ENCODE measurements around the gene SERAC1. TPM values are rescaled to one million over a fixed set of nuclear protein-coding genes. Genes with fewer than 3 reads are reported as not detected.
"Not testable (repeated sequence)": the region's sequence is repeated elsewhere in the genome, so short reads cannot be mapped to it uniquely, and the experiment has no call there.

The SERAC1 gene
- total RNA-seq, 3 donors from 2014 or later, result 1.8 to 2.5 (median 2.3) TPM

DNA sequence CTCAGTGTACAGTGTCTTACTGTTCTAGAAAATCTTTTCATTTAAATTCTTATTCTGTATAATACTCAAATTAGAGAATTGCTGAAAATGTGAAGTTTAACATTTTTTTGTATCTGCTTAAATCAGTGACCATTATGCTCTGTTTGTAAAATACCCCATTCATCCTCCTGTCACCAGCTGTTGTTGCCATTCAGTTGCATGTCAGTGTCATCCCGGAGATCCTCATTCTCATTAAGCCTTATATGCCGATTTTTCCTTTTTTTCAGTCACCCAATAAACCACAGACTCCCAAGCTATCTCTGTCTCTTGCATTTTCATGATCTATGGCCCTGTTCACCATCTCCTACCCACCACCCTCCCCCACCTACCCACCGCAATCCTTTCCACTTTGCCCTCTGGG lies 20.5 kb upstream of the SERAC1 start:
- no peak for DNase-seq
- Mint-ChIP-seq H3K4me3 (no peak overlapping the region), H3K9me3 (no peaks in the 10 kb centered on the region), H3K27me3 (ENCODE audit: low read depth) (no peaks in the 10 kb centered on the region), H3K4me1 (ENCODE audit: low read depth) (peaks cover 8% of the 10 kb centered on the region), H3K36me3 (ENCODE audit: insufficient read depth) (peaks cover 34% of the 10 kb centered on the region)
- no peak for ATAC-seq

DNA sequence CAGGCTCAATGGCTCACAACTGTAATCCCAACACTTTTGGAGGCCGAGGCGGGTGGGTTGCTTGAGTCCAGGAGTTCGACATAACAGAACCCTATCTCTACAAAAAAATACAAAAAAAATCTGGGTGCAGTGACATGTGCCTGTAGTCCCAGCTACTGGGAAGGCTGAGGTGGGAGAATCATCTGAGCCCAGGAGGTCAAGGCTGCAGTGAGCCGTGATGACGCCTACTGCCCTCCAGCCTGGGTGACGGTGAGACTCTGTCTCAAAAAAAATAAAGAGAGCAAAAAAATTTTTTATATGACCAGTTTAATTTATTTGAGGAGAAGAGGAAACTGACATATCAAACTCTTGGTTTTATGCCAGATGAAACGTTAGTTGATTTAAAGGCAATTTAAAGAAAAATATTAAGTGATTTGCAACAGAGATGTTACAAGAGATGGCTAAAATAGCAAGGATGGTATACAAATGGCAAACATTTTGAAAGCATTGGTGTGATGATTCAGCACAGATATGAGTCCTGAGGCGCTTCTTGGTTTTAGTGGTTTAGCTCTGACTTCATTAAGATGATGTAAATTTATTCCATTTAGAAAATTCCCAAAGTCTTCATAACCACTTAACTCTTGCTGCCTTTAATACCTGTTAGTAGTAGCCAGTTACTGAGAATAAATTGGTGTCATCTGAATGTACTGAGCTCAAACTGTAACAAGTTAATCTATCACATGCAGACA lies 17.8 kb upstream of the SERAC1 start:
- Mint-ChIP-seq H3K27me3 (ENCODE audit: low read depth) (no peaks in the 10 kb centered on the region), H3K36me3 (ENCODE audit: insufficient read depth) (peaks cover 45% of the 10 kb centered on the region), H3K4me1 (ENCODE audit: low read depth) (peaks cover 23% of the 10 kb centered on the region), H3K4me3 (no peak overlapping the region), H3K9me3 (peaks cover 6% of the 10 kb centered on the region)
- ATAC-seq (peak; percentile 57 to 63), DNase-seq (no peak)

DNA sequence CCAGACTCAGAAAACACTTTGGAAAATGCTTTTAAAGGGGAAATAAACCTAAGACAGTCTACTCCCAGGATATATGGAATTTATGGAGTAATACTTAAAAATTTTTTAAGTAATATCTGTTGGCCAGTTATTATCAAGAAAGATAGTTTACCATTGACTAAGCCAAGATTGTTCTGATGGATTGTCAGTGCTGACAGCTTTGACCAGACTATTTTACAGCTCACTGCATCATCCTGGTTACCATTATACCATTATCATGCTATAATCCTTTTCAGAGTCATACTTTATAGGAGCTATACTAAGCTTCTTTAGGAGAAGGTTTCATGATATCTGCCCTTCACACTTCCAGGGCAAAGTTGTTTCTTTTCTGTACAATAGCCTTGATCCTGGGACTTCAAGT lies 16.5 kb upstream of the SERAC1 start:
- DNase-seq, result no peak
- Mint-ChIP-seq H3K36me3 (ENCODE audit: insufficient read depth) (peaks cover 50% of the 10 kb centered on the region), H3K27me3 (ENCODE audit: low read depth) (no peaks in the 10 kb centered on the region), H3K4me1 (ENCODE audit: low read depth) (peaks cover 27% of the 10 kb centered on the region), H3K4me3 (no peak overlapping the region), H3K9me3 (peaks cover 6% of the 10 kb centered on the region)
- no peak for ATAC-seq

DNA sequence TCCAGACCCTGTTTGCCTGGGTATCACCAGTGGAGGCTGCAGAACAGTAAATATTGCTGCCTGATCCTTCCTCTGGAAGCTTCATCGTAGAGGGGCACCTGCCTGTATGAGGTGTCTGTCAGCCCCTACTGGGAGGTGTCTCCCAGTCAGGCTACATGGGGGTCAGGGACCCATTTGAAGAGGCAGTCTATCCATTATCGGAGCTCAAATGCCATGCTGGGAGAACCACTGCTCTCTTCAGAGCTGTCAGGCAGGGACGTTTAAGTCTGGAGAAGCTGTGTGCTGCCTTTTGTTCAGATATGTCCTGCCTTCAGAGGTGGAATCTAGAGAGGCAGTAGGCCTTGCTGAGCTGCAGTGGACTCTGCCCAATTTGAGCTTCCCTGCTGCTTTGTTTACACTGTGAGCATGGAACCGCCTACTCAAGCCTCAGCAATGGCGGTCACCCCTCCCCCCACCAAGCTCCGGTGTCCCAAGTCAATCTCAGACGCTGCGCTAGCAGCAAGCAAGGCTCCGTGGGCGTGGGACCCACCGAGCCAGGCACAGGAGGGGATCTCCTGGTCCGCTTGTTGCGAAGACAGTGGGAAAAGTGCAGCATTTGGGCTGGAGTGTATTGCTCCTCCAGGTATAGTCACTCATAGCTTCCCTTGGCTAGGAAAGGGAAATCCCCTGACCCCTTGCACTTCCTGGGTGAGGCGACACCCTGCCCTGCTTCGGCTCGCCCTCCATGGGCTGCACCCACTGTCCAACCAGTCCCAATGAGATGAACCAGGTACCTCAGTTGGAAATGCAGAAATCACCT lies 15.3 kb upstream of the SERAC1 start:
- not testable (repeated sequence) for H3K9me3 Mint-ChIP-seq; H3K27me3 Mint-ChIP-seq (ENCODE audit: low read depth); DNase-seq; ATAC-seq; H3K4me3 Mint-ChIP-seq
- Mint-ChIP-seq H3K4me1 (ENCODE audit: low read depth) (peaks cover 32% of the 10 kb centered on the region), H3K36me3 (ENCODE audit: insufficient read depth) (peaks cover 60% of the 10 kb centered on the region)

DNA sequence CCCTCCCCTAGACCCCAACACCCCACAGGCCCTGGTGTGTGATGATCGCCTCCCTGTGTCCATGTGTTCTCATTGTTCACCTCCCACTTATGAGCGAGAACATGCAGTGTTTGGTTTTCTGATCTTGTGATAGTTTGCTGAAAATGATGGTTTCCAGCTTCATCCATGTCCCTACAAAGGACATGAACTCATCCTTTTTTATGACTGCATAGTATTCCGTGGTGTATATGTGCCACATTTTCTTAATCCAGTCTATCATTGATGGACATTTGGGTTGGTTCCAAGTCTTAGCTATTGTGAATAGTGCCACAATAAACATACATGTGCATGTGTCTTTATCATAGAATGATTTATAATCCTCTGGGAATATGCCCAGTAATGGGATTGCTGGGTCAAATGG lies 9.7 kb upstream of the SERAC1 start:
- Mint-ChIP-seq H3K4me1 (ENCODE audit: low read depth) (peaks cover 22% of the 10 kb centered on the region), H3K36me3 (ENCODE audit: insufficient read depth) (peaks cover 48% of the 10 kb centered on the region)
- not testable (repeated sequence) for H3K4me3 Mint-ChIP-seq; H3K9me3 Mint-ChIP-seq; DNase-seq; H3K27me3 Mint-ChIP-seq (ENCODE audit: low read depth); ATAC-seq

DNA sequence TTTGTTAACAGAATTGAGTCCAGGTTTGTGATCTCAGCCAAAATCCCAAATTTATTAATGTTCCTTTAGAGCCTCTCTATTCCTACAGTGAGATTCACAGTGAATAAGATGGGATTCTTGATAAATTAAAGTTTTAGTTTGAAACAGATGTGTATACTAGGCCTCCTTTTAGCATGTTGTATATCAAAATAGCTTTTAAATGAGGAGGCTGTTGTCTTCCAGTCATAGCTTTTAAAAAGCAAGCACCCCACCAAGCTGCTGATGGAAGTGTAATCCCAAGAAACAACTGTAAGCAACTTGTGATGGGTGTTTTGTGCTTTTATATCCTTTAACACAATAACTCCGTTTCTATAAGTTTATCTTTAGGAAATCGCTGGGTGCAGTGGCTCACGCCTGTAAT lies 7.0 kb upstream of the SERAC1 start:
- ATAC-seq (no peak), DNase-seq (no peak)
- no peaks in the 10 kb centered on the region for H3K27me3 Mint-ChIP-seq (ENCODE audit: low read depth)
- H3K36me3 Mint-ChIP-seq (ENCODE audit: insufficient read depth), result peaks cover 39% of the 10 kb centered on the region
- no peak overlapping the region for H3K4me3 Mint-ChIP-seq
- H3K9me3 Mint-ChIP-seq, result no peaks in the 10 kb centered on the region
- H3K4me1 Mint-ChIP-seq (ENCODE audit: low read depth), result peaks cover 14% of the 10 kb centered on the region

DNA sequence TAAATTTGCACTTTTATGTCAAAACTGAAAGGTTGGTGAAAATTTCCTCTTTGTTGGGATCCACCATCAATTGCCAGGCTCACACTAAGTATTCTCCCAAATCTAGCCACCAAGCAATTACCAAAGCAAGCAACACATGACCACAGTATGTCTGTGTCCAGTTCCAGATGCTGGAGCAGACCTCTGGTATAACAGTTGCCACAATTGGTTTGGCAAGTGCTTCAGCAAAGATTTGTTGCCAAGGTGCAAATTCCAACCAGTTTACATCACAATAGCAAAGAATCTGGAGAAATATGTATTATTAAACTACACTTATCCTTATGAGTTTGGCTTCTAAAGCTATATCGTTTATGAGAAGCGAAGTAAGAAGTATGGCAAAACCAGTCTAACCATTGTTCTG lies 6.5 kb upstream of the SERAC1 start:
- Mint-ChIP-seq H3K4me3 (no peak overlapping the region), H3K9me3 (no peaks in the 10 kb centered on the region), H3K4me1 (ENCODE audit: low read depth) (peaks cover 14% of the 10 kb centered on the region), H3K27me3 (ENCODE audit: low read depth) (no peaks in the 10 kb centered on the region), H3K36me3 (ENCODE audit: insufficient read depth) (peaks cover 36% of the 10 kb centered on the region)
- no peak for ATAC-seq
- no peak for DNase-seq

DNA sequence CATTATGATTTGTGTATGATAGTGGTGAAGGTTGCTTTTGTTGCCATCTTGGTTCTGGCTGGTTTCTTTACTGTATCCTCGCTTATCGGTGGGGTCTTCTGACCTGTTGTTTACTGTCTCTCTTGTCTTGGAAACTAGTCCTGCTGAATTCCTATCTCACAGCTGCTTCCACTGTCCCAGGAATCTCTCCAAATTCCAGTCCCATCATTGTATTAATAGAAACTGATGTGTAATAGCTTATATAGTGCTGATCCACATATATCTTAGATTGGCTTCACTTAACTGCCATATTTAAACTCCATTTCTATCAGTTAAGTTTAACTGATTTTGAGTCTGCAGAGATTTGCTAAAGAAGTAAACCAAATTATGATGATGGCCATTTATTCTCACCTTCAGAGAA lies 6.0 kb upstream of the SERAC1 start:
- no peak for DNase-seq
- no peak for ATAC-seq
- no peaks in the 10 kb centered on the region for H3K27me3 Mint-ChIP-seq (ENCODE audit: low read depth)
- no peaks in the 10 kb centered on the region for H3K9me3 Mint-ChIP-seq
- peaks cover 13% of the 10 kb centered on the region for H3K4me1 Mint-ChIP-seq (ENCODE audit: low read depth)
- H3K36me3 Mint-ChIP-seq (ENCODE audit: insufficient read depth), result peaks cover 33% of the 10 kb centered on the region
- no peak overlapping the region for H3K4me3 Mint-ChIP-seq

DNA sequence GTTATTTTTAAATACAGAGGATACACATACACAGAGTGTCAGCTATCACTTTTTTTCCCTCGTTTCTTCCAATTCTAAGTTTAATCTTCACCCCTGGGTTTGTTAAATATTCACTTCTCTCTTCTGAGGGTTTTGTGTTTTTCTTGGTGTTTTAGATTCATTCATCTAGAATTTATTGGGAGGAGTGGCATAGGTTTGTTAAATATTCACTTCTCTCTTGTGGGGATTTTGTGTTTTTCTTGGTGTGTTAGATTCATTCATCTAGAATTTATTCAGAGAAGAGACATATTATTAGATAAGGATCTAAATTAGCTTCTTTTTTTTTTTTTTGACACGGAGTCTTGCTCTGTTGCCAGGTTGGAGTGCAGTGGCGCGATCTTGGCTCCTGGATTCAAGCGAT lies 3.9 kb upstream of the SERAC1 start:
- H3K9me3 Mint-ChIP-seq, result no peaks in the 10 kb centered on the region
- DNase-seq (no peak), ATAC-seq (no peak)
- peaks cover 11% of the 10 kb centered on the region for H3K4me1 Mint-ChIP-seq (ENCODE audit: low read depth)
- no peak overlapping the region for H3K4me3 Mint-ChIP-seq
- peaks cover 22% of the 10 kb centered on the region for H3K36me3 Mint-ChIP-seq (ENCODE audit: insufficient read depth)
- H3K27me3 Mint-ChIP-seq (ENCODE audit: low read depth), result no peaks in the 10 kb centered on the region

DNA sequence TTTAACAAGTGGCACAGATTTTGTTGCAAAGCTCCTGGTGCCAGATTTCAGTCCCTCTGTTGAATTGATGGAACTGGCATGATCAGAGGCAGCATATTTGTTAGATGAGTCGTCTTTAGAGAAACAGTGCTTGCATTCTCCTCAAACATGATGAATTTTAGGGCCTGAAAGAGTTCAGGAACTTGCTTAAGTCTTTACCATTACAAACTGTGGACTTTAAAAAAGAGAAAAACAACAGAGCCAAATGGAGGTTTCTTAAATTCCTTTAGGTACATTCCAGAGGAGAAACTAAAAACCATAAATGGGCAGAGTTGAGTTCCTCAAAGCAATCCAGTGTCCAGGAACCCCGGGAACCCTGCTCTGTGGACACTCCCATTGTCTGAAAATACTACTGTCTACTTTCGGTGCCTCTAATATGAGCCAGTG lies 2.6 kb upstream of the SERAC1 start:
- Mint-ChIP-seq H3K9me3 (no peaks in the 10 kb centered on the region), H3K4me3 (no peak overlapping the region), H3K4me1 (ENCODE audit: low read depth) (peaks cover 16% of the 10 kb centered on the region), H3K27me3 (ENCODE audit: low read depth) (no peaks in the 10 kb centered on the region), H3K36me3 (ENCODE audit: insufficient read depth) (peaks cover 20% of the 10 kb centered on the region)
- ATAC-seq, result no peak
- no peak for DNase-seq

DNA sequence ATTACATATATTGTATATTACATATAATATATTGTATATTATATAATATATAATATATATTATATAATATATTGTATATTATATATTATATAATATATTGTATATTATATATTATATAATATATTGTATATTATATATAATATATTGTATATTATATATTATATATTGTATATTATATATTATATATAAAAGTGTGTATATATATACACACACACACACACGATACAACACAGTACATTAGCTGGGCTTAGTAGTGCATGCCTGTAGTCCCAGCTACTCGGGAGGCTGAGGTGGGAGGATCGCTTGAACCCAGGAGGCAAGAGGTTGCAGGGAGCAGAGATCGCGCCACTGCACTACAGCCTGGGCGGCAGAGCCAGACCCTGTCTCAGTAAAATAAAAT lies 1.6 kb upstream of the SERAC1 start:
- H3K4me3 Mint-ChIP-seq; H3K9me3 Mint-ChIP-seq; H3K27me3 Mint-ChIP-seq (ENCODE audit: low read depth); ATAC-seq; DNase-seq: not testable (repeated sequence)
- Mint-ChIP-seq H3K4me1 (ENCODE audit: low read depth) (peaks cover 19% of the 10 kb centered on the region), H3K36me3 (ENCODE audit: insufficient read depth) (peaks cover 20% of the 10 kb centered on the region)

DNA sequence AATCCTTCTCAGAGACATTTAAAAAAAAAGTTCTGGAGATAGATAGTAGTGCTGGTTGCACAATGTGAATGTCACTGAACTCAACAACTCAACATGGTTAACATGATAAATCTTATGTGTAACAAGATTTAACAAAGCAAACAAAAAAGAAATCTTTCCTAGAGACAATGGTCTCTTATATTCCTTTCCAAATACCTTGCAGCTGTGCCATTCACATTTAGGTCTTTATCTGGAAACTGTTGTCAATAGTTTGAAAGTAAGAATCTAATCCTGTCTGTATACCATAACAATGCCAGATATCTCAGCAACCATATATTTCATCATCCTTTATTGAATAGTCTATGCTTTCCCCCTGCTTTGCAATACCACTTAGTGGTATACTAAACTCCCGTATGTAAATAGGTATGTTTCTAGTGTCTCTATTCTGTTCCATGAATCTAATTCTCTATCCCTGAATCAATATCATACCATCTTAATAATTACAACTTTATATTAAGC lies 2.1 kb downstream of the SERAC1 start:
- Mint-ChIP-seq H3K36me3 (ENCODE audit: insufficient read depth) (peaks cover 4% of the 10 kb centered on the region), H3K9me3 (no peaks in the 10 kb centered on the region), H3K4me3 (no peak overlapping the region), H3K4me1 (ENCODE audit: low read depth) (peaks cover 14% of the 10 kb centered on the region), H3K27me3 (ENCODE audit: low read depth) (no peaks in the 10 kb centered on the region)
- ATAC-seq (no peak), DNase-seq (no peak)

DNA sequence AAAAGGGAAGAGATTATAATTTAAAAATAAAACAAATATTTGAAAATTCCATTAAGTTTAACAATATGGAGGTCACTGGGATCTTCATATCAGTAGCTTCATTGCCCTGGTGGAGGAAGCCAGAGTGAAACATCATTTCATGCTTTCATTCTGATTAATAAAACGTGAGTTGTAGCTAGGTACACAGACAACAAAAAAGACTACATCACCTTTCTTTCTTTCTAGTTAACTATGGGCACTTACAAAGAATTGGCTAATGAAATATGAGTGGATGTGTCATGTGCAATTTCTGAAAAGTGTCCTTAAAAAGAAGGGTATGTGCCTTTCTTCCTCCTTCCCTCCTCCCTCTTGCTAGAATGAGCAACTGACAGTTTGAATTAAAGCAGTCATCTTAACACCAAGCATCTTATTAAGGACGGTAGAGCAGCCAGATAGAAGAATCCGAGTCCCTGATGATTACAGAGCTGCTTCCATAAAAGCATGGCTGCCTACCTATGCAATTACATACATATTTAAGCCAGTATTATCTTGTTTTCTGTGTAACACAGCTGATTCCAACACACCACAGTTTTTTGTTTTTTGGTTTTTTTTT lies 3.4 kb downstream of the SERAC1 start:
- Mint-ChIP-seq H3K4me3 (no peak overlapping the region), H3K27me3 (ENCODE audit: low read depth) (no peaks in the 10 kb centered on the region), H3K9me3 (no peaks in the 10 kb centered on the region), H3K4me1 (ENCODE audit: low read depth) (peaks cover 12% of the 10 kb centered on the region), H3K36me3 (ENCODE audit: insufficient read depth) (peaks cover 2% of the 10 kb centered on the region)
- no peak for ATAC-seq
- DNase-seq, result no peak

DNA sequence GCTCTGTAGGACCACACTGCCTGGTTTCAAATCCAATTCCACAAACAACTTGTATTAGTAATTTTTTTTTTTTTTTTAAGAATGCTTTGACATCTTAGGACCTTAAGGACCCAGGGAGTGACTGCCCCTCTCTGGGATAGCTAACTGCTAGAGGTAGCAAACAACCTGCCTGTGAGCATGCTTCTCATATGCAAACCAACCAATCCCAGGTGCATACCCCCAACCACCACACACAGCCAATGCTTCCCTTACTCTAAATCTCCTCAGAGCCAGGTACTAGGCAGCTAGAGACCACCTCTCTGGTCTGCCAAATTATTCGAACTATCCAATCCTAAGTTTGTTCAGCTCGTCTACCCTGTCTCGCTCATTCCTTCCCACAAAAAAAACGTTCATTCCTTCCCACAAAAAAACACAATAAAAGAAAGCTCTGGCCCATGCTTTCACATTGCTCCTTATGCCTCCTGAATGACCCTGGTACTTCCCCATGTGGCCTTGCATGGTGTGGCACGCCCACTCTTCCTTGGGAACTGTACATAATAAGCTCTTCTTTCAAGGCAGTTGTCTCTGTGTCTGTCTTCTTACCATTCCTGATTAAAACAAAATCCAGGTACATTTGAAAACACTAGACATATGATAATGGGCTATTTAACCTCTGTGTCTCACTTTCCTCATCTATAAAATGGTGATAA lies 6.4 kb downstream of the SERAC1 start:
- Mint-ChIP-seq H3K9me3 (no peaks in the 10 kb centered on the region), H3K36me3 (ENCODE audit: insufficient read depth) (peaks cover 10% of the 10 kb centered on the region), H3K4me3 (no peak overlapping the region), H3K4me1 (ENCODE audit: low read depth) (peaks cover 8% of the 10 kb centered on the region), H3K27me3 (ENCODE audit: low read depth) (no peaks in the 10 kb centered on the region)
- ATAC-seq (no peak), DNase-seq (no peak)
